HEK293T (cell line): ENCODE results near the gene FAM76B.

Experiments used
- BHLHE40 ChIP-seq: fragments of 450-650 bp; IDR thresholded peaks from 2 replicates; pipeline ENCODE4 v1.6.1; 2016; ENCODE audit warnings: mild to moderate bottlenecking, moderate library complexity, borderline replicate concordance
- ELF4 ChIP-seq: fragments of 450-650 bp; IDR thresholded peaks from 2 replicates; pipeline ENCODE4 v1.6.1; 2017; ENCODE audit warnings: antibody characterized with exemption
- FOXA1 ChIP-seq: fragments of 450-650 bp; IDR thresholded peaks from 2 replicates; pipeline ENCODE4 v1.6.1; 2016; ENCODE audit warnings: mild to moderate bottlenecking
- L3MBTL2 ChIP-seq: fragments of 450-650 bp; conservative IDR thresholded peaks from 2 replicates; pipeline ENCODE4 v1.6.1; 2016; ENCODE audit warnings: mild to moderate bottlenecking
- SP1 ChIP-seq: fragments of 450-650 bp; IDR thresholded peaks from 2 replicates; pipeline ENCODE4 v1.6.1; 2017
- TARDBP ChIP-seq: fragments of 450-650 bp; IDR thresholded peaks from 2 replicates; pipeline ENCODE4 v1.6.1; 2016
- ZNF384 ChIP-seq: fragments of 450-650 bp; IDR thresholded peaks from 2 replicates; pipeline ENCODE4 v1.6.1; 2016

DNA sequence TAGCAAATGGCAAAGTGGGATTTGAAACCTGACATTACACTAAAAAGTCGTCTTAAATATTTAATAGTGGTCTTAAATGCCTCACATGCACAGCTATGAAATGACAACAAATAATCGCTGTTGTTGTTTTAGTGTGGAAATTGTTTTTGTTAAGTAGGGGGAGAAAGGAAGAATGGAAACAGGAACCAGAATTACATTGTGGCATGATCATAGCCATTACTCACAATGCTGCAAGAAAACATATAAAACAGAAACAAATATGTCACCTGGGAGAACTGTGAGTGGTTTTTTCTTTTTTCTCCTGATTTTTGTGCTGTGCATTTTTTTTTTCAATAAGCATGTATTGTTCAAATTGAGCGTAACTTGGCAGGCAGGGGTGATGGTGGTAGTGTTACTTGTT is 22.9 kb downstream of the FAM76B start:
- TF ChIP-seq SP1 (no peak), TARDBP (no peak), ZNF384 (no peak), L3MBTL2 (no peak), ELF4 (no peak), FOXA1 (no peak), BHLHE40 (no peak)
